Smooth muscle cell (in vitro differentiated cells): Measurements from ENCODE around the gene C3orf33. TPM values are rescaled to one million over a fixed set of nuclear protein-coding genes. Genes with fewer than 3 reads are reported as not detected.
"Not testable (repeated sequence)": the region's sequence is repeated elsewhere in the genome, so short reads cannot be mapped to it uniquely, and the experiment has no call there.

Source experiments
- DNase-seq: peaks from one replicate; lab custom pipeline; 2025; ENCODE audit not compliant: unreplicated experiment; lab: John Stamatoyannopoulos, UW
- H2AFZ ChIP-seq: fragments of 200-600 bp; sonication (generic); 2 replicates; pipeline ENCODE4 v1.6.0; 2016; ENCODE audit warnings: antibody characterized with exemption, low read depth, mild to moderate bottlenecking
- H3F3A ChIP-seq: fragments of 200-600 bp; sonication (generic); 2 replicates; pipeline ENCODE4 v1.6.0; 2017; ENCODE audit warnings: antibody characterized with exemption, low read depth
- H3K27ac ChIP-seq: fragments of 200-600 bp; sonication (generic); 2 replicates; pipeline ENCODE4 v1.5.1; 2016; ENCODE audit warnings: low read depth, mild to moderate bottlenecking
- H3K27me3 ChIP-seq: fragments of 200-600 bp; sonication (generic); 2 replicates; pipeline ENCODE4 v1.6.1; 2016; ENCODE audit warnings: low read depth, mild to moderate bottlenecking
- H3K36me3 ChIP-seq: fragments of 200-600 bp; sonication (generic); 2 replicates; pipeline ENCODE4 v1.5.1; 2016; ENCODE audit warnings: low read depth
- H3K4me1 ChIP-seq: fragments of 200-600 bp; sonication (generic); 2 replicates; pipeline ENCODE4 v1.5.1; 2016; ENCODE audit warnings: low read depth
- H3K4me2 ChIP-seq: fragments of 200-600 bp; sonication (generic); 2 replicates; pipeline ENCODE4 v1.6.0; 2016; ENCODE audit warnings: mild to moderate bottlenecking
- H3K4me3 ChIP-seq: fragments of 200-600 bp; sonication (generic); 2 replicates; pipeline ENCODE4 v1.5.1; 2016; ENCODE audit warnings: mild to moderate bottlenecking
- H3K79me2 ChIP-seq: fragments of 200-600 bp; sonication (generic); 2 replicates; pipeline ENCODE4 v1.6.0; 2016; ENCODE audit warnings: low read depth, mild to moderate bottlenecking
- H3K9ac ChIP-seq: fragments of 200-600 bp; sonication (generic); 2 replicates; pipeline ENCODE4 v1.6.0; 2016; ENCODE audit warnings: low read depth
- H3K9me3 ChIP-seq: fragments of 200-600 bp; sonication (generic); replicated peaks from 2 replicates; pipeline ENCODE4 v1.5.1; 2016; ENCODE audit warnings: low read depth
- H4K20me1 ChIP-seq: fragments of 200-600 bp; sonication (generic); 2 replicates; pipeline ENCODE4 v1.6.0; 2016; ENCODE audit warnings: low read depth
- WGBS: methylation state at CpG from one replicate; pipeline ENCODE4 v1.1.7; 2016; ENCODE audit warnings: low lambda C conversion rate; 5-methylcytosine and 5-hydroxymethylcytosine counted together
- polyA plus RNA-seq: library from polyadenylated mRNA; unstranded; fragments of >200 nt; fragmentation: Nextera tagmentation; extraction: Ambion mirVana; gene quantifications from 2 replicates; pipeline ENCODE4 v1.2.1, GENCODE V29; 2016
- total RNA-seq: library from RNA; depleted of rRNA; stranded (reverse); fragments of >200 nt; gene quantifications from 2 replicates; pipeline ENCODE4 v1.2.3, GENCODE V29; 2014
- TF ChIP-seq, protein P1 (sequence below): fragments of 200-600 bp; sonication (generic); IDR thresholded peaks from 2 replicates; pipeline ENCODE4 v1.5.1; 2017; ENCODE audit warnings: borderline replicate concordance, mild to moderate bottlenecking, antibody characterized with exemption; ENCODE audit not compliant: insufficient read depth, poor library complexity, severe bottlenecking

Gene C3orf33
- total and polyA plus RNA-seq, 2 experiments from 2014 or later: 3.4 to 4.3 TPM

DNA sequence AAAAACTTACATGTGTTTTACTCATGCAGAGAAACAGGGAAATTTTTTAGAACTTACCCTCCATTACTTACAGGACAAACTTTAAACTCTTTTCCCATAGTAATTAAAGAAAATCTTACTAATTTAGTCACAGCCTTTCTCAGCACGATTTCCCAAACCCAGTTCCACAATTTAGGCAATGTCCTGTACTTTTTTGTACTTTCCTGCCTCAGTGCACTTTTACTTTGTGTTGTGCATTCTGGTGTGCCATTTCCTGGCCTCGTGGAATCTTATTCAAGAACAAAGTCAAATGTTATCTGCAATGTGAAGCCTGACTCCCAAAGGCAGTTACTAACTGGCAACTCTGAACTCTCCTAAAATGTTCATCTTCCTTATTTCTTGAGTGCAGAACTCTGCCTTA is 46.3 kb upstream of the C3orf33 start:
- Histone ChIP-seq H3F3A (no peaks in the 10 kb centered on the region), H3K4me1 (peaks cover 24% of the 10 kb centered on the region), H3K9me3 (no peaks in the 10 kb centered on the region), H3K36me3 (peaks cover 4% of the 10 kb centered on the region), H3K27ac (no peak overlapping the region), H3K4me3 (peak overlapping the region; percentile 74), H3K9ac (peak overlapping the region; percentile 66), H3K79me2 (peaks cover 59% of the 10 kb centered on the region), H4K20me1 (peaks cover 57% of the 10 kb centered on the region), H3K27me3 (no peaks in the 10 kb centered on the region), H2AFZ (no peak overlapping the region), H3K4me2 (peak overlapping the region; percentile 96)
- no peak for DNase-seq
- TF ChIP-seq, protein P1, sequence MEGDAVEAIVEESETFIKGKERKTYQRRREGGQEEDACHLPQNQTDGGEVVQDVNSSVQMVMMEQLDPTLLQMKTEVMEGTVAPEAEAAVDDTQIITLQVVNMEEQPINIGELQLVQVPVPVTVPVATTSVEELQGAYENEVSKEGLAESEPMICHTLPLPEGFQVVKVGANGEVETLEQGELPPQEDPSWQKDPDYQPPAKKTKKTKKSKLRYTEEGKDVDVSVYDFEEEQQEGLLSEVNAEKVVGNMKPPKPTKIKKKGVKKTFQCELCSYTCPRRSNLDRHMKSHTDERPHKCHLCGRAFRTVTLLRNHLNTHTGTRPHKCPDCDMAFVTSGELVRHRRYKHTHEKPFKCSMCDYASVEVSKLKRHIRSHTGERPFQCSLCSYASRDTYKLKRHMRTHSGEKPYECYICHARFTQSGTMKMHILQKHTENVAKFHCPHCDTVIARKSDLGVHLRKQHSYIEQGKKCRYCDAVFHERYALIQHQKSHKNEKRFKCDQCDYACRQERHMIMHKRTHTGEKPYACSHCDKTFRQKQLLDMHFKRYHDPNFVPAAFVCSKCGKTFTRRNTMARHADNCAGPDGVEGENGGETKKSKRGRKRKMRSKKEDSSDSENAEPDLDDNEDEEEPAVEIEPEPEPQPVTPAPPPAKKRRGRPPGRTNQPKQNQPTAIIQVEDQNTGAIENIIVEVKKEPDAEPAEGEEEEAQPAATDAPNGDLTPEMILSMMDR: no peak
- 49% methylated on average over 2 of the region's 2 CpGs for WGBS

DNA sequence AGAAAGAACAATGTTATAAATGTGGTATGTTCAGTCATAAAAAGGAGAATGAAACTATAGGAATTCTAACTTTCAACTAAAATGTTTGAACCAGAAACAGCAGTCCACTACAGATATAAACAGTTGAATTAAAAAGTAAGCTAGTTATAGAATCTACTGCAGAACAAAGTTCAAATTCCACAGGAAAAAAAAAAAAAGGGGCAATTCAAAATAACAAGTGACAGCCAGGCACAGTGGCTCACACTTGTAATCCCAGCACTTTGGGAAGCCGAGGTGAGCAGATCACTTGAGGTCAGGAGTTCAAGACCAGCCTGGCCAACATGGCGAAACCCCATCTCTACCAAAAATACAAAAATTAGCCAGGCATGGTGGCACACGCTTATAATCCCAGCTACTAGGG is 43.3 kb upstream of the C3orf33 start:
- not testable (repeated sequence) for H3K4me3 ChIP-seq, H2AFZ ChIP-seq, H3K27ac ChIP-seq, H3K9me3 ChIP-seq, H3K36me3 ChIP-seq, H3K27me3 ChIP-seq, DNase-seq, H3K4me2 ChIP-seq, H3K9ac ChIP-seq, H3F3A ChIP-seq
- Histone ChIP-seq H3K4me1 (peaks cover 20% of the 10 kb centered on the region), H3K79me2 (peaks cover 88% of the 10 kb centered on the region), H4K20me1 (peaks cover 85% of the 10 kb centered on the region)
- 94% methylated on average over 3 of the region's 3 CpGs for WGBS

DNA sequence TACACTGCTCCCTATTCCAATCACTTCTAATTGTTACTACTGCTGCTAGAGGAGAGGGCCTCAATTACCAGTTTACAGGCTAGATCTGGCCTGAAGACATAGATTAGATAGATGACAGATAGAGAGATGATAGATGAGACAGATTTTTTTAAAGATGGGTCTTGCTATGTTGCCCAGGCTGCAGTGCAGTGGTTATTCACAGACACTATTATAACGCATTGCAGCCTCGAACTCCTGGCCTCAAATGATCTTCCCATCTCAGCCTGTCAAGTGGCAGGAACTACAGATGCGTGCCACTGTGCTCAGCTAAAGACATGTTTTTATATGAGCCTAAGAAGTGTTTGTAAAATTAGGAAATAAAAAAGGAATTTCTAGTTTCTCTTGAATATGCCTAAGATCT is 41.9 kb upstream of the C3orf33 start:
- Histone ChIP-seq H3K27ac (no peak overlapping the region), H3K9ac (no peak overlapping the region), H3F3A (no peaks in the 10 kb centered on the region), H3K36me3 (peaks cover 4% of the 10 kb centered on the region), H3K79me2 (peaks cover 94% of the 10 kb centered on the region), H3K4me3 (no peak overlapping the region), H3K27me3 (no peaks in the 10 kb centered on the region), H3K9me3 (no peaks in the 10 kb centered on the region), H2AFZ (no peak overlapping the region), H3K4me2 (no peak overlapping the region), H4K20me1 (peaks cover 94% of the 10 kb centered on the region), H3K4me1 (peaks cover 19% of the 10 kb centered on the region)
- DNase-seq: no peak
- TF ChIP-seq, protein P1: no peak
- 91% methylated on average over 3 of the region's 3 CpGs for WGBS

DNA sequence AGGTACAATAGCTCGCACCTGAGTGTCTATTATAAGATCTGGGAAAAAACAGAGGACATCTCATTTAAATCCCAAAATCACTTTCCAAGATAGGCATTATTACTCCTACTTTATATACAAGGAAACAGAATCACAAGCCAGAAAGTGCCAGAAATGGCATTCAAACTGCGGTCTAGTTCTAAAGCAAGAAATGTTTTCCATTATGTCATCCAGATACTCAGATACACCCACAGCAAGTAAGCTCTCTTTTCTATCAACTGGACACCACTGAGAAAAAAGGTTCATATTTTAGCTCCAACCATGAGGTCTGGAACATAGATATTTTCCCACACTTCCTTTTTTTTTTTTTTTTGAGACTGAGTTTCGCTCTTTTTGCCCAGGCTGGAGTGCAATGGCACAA is 40.0 kb upstream of the C3orf33 start:
- peaks cover 90% of the 10 kb centered on the region for H3K79me2 ChIP-seq

More for the DNA sequence above, 40.0 kb upstream of the C3orf33 start:
- no peak for DNase-seq
- Histone ChIP-seq H3K4me3 (no peak overlapping the region), H4K20me1 (peaks cover 93% of the 10 kb centered on the region), H3K27me3 (no peaks in the 10 kb centered on the region), H3K9me3 (no peaks in the 10 kb centered on the region), H3K36me3 (peaks cover 4% of the 10 kb centered on the region), H3F3A (no peaks in the 10 kb centered on the region), H3K9ac (no peak overlapping the region), H2AFZ (no peak overlapping the region), H3K4me1 (peaks cover under 1% of the 10 kb centered on the region), H3K4me2 (peak overlapping the region; percentile 50), H3K27ac (peak overlapping the region; percentile 31)
- WGBS: 76% methylated on average over 3 of the region's 3 CpGs
- TF ChIP-seq, protein P1: no peak
